Endothelial cell of umbilical vein (primary cell): ENCODE measurements around the gene PNPLA5. TPM values are rescaled to one million over a fixed set of nuclear protein-coding genes. Genes with fewer than 3 reads are reported as not detected.

Source experiments
- BruUV-seq: library from RNA; stranded (reverse); fragments of 400-500 nt; replicated peaks from 2 replicates; lab custom pipeline; 2021; lab: Mats Ljungman, UMichigan
- CTCF ChIA-PET: fragments of 300-600, 350-600 bp; sonication (Branson Sonifier 250); formaldehyde crosslinking; loops from one replicate; lab custom pipeline; 2021; ENCODE audit warnings: antibody characterized with exemption, inconsistent platforms; lab: Charles Lee
- POLR2A ChIA-PET: fragments of 300-600, 350-600 bp; sonication (Branson Sonifier 250); formaldehyde crosslinking; loops from one replicate; lab custom pipeline; 2021; ENCODE audit warnings: antibody characterized with exemption, inconsistent platforms; lab: Charles Lee
- DNase-seq: peaks from one replicate; pipeline ENCODE4 v3.0.0-alpha.2; 2011; ENCODE audit warnings: low read depth, low spot score
- FAIRE-seq: peaks from 2 replicates; lab custom pipeline; 2011; peaks lifted over from hg19 to GRCh38; lab: Jason Lieb, UNC
- H2AFZ ChIP-seq: 2 replicates; pipeline ENCODE4 v1.6.0; 2012; ENCODE audit warnings: low read depth, low read length, control low read depth, inconsistent platforms
- H3K27ac ChIP-seq: 2 replicates; pipeline ENCODE4 v1.5.1; 2011; ENCODE audit warnings: low read depth, mild to moderate bottlenecking, control low read depth, low read length, moderate library complexity; ENCODE audit not compliant: insufficient read depth
- H3K27me3 ChIP-seq, 2 experiments: 2 replicates each; pipeline versions ENCODE4 v1.6.0 to v1.6.1; 2011; ENCODE audit warnings: low read length in 2 of 2, mixed read lengths in 1 of 2; ENCODE audit not compliant: control insufficient read depth in 2 of 2, insufficient read depth in 2 of 2
- H3K36me3 ChIP-seq, 2 experiments: 2 replicates in 1 of 2; 3 replicates in 1 of 2; pipeline ENCODE4 v1.5.1; 2011; ENCODE audit warnings: low read length in 2 of 2, mild to moderate bottlenecking in 1 of 2, moderate library complexity in 1 of 2; ENCODE audit not compliant: control insufficient read depth in 2 of 2, insufficient read depth in 2 of 2; ENCODE audit errors: extremely low read depth in 1 of 2
- H3K4me1 ChIP-seq: 3 replicates; pipeline ENCODE4 v1.5.1; 2011; ENCODE audit warnings: mild to moderate bottlenecking, low read length; ENCODE audit not compliant: control insufficient read depth, insufficient read depth; ENCODE audit errors: extremely low read depth
- H3K4me2 ChIP-seq: 2 replicates; pipeline ENCODE4 v1.6.1; 2011; ENCODE audit warnings: low read length, control low read depth, mixed read lengths; ENCODE audit not compliant: insufficient read depth
- H3K4me3 ChIP-seq, 3 experiments: fragments of 200-600 bp in 1 of 3; sonication (generic), shearing (Covaris generic) in 1 of 3; replicated peaks in 1 of 3; 2 replicates each; pipeline ENCODE4 v1.5.1; 2011 to 2016; ENCODE audit warnings: control low read depth in 3 of 3, low read length in 3 of 3, mild to moderate bottlenecking in 2 of 3, inconsistent platforms in 1 of 3, low read depth in 1 of 3, moderate library complexity in 1 of 3; ENCODE audit not compliant: insufficient read depth in 1 of 3
- H3K79me2 ChIP-seq: 2 replicates; pipeline ENCODE4 v1.6.0; 2012; ENCODE audit warnings: low read length, inconsistent platforms; ENCODE audit not compliant: control insufficient read depth, insufficient read depth
- H3K9ac ChIP-seq: replicated peaks from 2 replicates; pipeline ENCODE3; 2011; ENCODE audit warnings: low read length, control low read depth; ENCODE audit not compliant: insufficient read depth; ENCODE audit errors: extremely low read depth
- H3K9me1 ChIP-seq: replicated peaks from 3 replicates; pipeline ENCODE4 v1.6.0; 2011; ENCODE audit warnings: mild to moderate bottlenecking, low read length; ENCODE audit not compliant: control insufficient read depth, insufficient read depth; ENCODE audit errors: extremely low read depth
- H3K9me3 ChIP-seq: replicated peaks from 2 replicates; pipeline ENCODE4 v1.5.1; 2012; ENCODE audit warnings: low read length, inconsistent platforms; ENCODE audit not compliant: control insufficient read depth, insufficient read depth
- H4K20me1 ChIP-seq: replicated peaks from 2 replicates; pipeline ENCODE3; 2011; ENCODE audit warnings: mild to moderate bottlenecking, low read length; ENCODE audit not compliant: control insufficient read depth, insufficient read depth; ENCODE audit errors: extremely low read depth
- EZH2 ChIP-seq: IDR thresholded peaks from 2 replicates; pipeline ENCODE4 v1.6.1; 2012; ENCODE audit warnings: borderline replicate concordance, low read depth, mild to moderate bottlenecking, moderate library complexity, low read length, inconsistent platforms; ENCODE audit not compliant: severe bottlenecking
- FOS ChIP-seq: IDR thresholded peaks from 2 replicates; pipeline ENCODE4 v1.6.1; 2011; ENCODE audit warnings: mild to moderate bottlenecking, low read length, moderate library complexity, borderline replicate concordance; ENCODE audit not compliant: insufficient read depth
- MAX ChIP-seq: IDR thresholded peaks from 2 replicates; pipeline ENCODE4 v1.6.1; 2011; ENCODE audit not compliant: insufficient read depth, insufficient read length
- MYC ChIP-seq: IDR thresholded peaks from one replicate; pipeline ENCODE4 v1.6.1; 2011; ENCODE audit warnings: mild to moderate bottlenecking, low read depth, low read length
- POLR2A ChIP-seq: IDR thresholded peaks from 2 replicates; pipeline ENCODE4 v1.6.1; 2012; ENCODE audit warnings: low read depth, mild to moderate bottlenecking, control low read depth, low read length
- POLR2AphosphoS5 ChIP-seq: IDR thresholded peaks from 2 replicates; pipeline ENCODE4 v1.6.1; 2012; ENCODE audit warnings: low read depth, mild to moderate bottlenecking, control low read depth, low read length, moderate library complexity; ENCODE audit not compliant: insufficient read depth
- dilution Hi-C: fragments of 300-500 bp; cut with MboI; formaldehyde crosslinking; loops from one replicate; pipeline ENCODE4 v1.15.0; 2019; ENCODE audit warnings: low sequenced_read_pairs; ENCODE audit not compliant: extremely low pct_ligation_motif_present
- intact Hi-C: fragments of 100-400 bp; cut with micrococcal nuclease; formaldehyde crosslinking; loops from one replicate; pipeline ENCODE4 v1.10.0; 2022
- polyA plus RNA-seq, 4 experiments: library from polyadenylated mRNA; depleted of rRNA in 3 of 4; stranded (reverse) in 3 of 4; unstranded in 1 of 4; fragments of >200 nt; gene quantifications; 2 replicates each; pipeline versions ENCODE4 v1.2.1 to v1.2.3, GENCODE V29; 2011 to 2012; ENCODE audit warnings: missing spikeins in 1 of 4
- total RNA-seq: library from RNA; stranded (reverse); gene quantifications from 2 replicates; pipeline ENCODE4 v1.2.3, GENCODE V29; 2021

The PNPLA5 gene
- total and polyA plus RNA-seq, 2 donors (not counting 3 experiments of a cell fraction or from before 2014, with no cell fraction given) = not detected

DNA sequence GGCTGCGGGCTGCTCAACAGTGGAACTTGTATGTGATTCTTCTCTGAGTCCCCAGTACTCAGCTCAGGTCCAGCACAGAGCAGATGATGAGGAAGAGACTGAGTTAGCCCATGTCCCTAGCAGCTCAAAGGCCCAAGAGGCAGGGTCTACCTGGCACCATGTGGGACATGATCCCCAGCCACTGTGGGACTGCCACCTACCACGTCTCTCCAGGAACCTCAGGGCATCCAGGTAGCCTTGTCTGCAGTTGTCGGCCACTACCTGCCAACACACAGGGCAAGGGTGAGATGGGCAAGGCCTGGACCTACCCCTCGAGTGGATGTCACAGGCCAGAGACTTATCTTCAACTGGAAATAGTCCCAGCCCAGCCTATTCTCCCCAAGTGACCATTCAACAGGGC lies 4.4 kb downstream of the PNPLA5 start:
- Histone ChIP-seq H2AFZ (no peak overlapping the region), H3K27ac (no peak overlapping the region), H3K4me2 (no peak overlapping the region), H3K27me3 (peaks cover 13 to 23% of the 10 kb centered on the region in 2 experiments), H3K9ac (no peak overlapping the region), H3K9me1 (no peaks in the 10 kb centered on the region), H4K20me1 (no peaks in the 10 kb centered on the region), H3K4me3 (no peak overlapping the region), H3K36me3 (no peaks in the 10 kb centered on the region), H3K9me3 (no peaks in the 10 kb centered on the region), H3K79me2 (no peaks in the 10 kb centered on the region), H3K4me1 (no peaks in the 10 kb centered on the region)
- no peak for DNase-seq
- dilution Hi-C loops = no loop called here
- ChIA-PET CTCF (interaction anchor here (0.9 to 1.2 kb wide), 2 partner anchors 10 to 58 kb away, joined by 6 to 8 read pairs; no protein-coding TSS in a partner anchor), POLR2A (no interaction called here)
- FAIRE-seq = no peak
- TF ChIP-seq POLR2A (no peak), MAX (no peak), POLR2AphosphoS5 (no peak), EZH2 (no peak), FOS (no peak)
- BruUV-seq = no TSS peak
- intact Hi-C loops = no loop called here

- intact Hi-C loops = no loop called here
- Histone ChIP-seq H3K4me3 (no peak overlapping the region), H4K20me1 (no peaks in the 10 kb centered on the region), H3K79me2 (no peaks in the 10 kb centered on the region), H3K9me3 (no peaks in the 10 kb centered on the region), H3K9ac (no peak overlapping the region), H3K27me3 (peaks cover 4 to 12% of the 10 kb centered on the region in 2 experiments), H3K4me2 (no peak overlapping the region), H3K36me3 (no peaks in the 10 kb centered on the region), H2AFZ (no peak overlapping the region), H3K4me1 (no peaks in the 10 kb centered on the region), H3K9me1 (no peaks in the 10 kb centered on the region), H3K27ac (no peak overlapping the region)
- dilution Hi-C loops = no loop called here
- FAIRE-seq (no peak), DNase-seq (no peak)
- BruUV-seq = no TSS peak
- no peak for TF ChIP-seq EZH2
- no peak for TF ChIP-seq MYC
- TF ChIP-seq FOS = no peak
- ChIA-PET POLR2A (no interaction called here), CTCF (interaction anchor here (0.9 kb wide), 1 partner anchor 12 kb away, joined by 6 read pairs; no protein-coding TSS in a partner anchor)
These were observed 5.6 kb downstream of the PNPLA5 start for GRCh38 chr22:43886231-43886630.
